ENCODE measurements around the gene COQ3. TPM values are rescaled to one million over a fixed set of nuclear protein-coding genes. Genes with fewer than 3 reads are reported as not detected.

The COQ3 gene
- total RNA-seq, 3 donors from 2014 or later = 4.2 to 5.6 (median 4.5) TPM

- H3K4me3 ChIP-seq = no peak overlapping the region
- no peaks in the 10 kb centered on the region for H3K4me1 ChIP-seq
- no peaks in the 10 kb centered on the region for H3K36me3 ChIP-seq
- H3K27me3 ChIP-seq = no peaks in the 10 kb centered on the region
- TF ChIP-seq CTCF (IDR thresholded peaks at IDR 0.05) = no peak
- no peak for TF ChIP-seq POLR2AphosphoS5 (IDR thresholded peaks at IDR 0.05)
- TF ChIP-seq POLR2A (IDR thresholded peaks at IDR 0.05) = no peak
- no peak overlapping the region for H3K27ac ChIP-seq
- no peak for DNase-seq (ENCODE audit: low spot score in 2 of 2)
- intact Hi-C loops (cut with DNase I; ENCODE audit: low total_unique reads) = no loop called here
- H3K9me3 ChIP-seq = no peaks in the 10 kb centered on the region
These were observed 69.0 kb downstream of the COQ3 start for GRCh38 chr6:99324996-99325395.

Other genes with a start within 250 kb of the COQ3 start
- gene FAXC, start 44.5 kb downstream of the COQ3 start, total RNA-seq = 10 to 100 TPM in 1 of 3 donors, 1 to 10 TPM in 1, not detected in 1; 5.2 to 14.2 TPM
- gene PNISR, start 31.1 kb upstream of the COQ3 start, total RNA-seq = 100 to 1,000 TPM; 133 to 294 (median 206) TPM
- gene USP45, start 121.2 kb upstream of the COQ3 start, total RNA-seq = 10 to 100 TPM; 14.1 to 25.8 (median 25.2) TPM
- gene CCNC, start 174.5 kb upstream of the COQ3 start, total RNA-seq = 10 to 100 TPM; 59.3 to 79.8 (median 63.0) TPM
- gene PRDM13, start 212.6 kb upstream of the COQ3 start, total RNA-seq = not detected